ENCODE data around the gene DISP3.

Gene DISP3, protein sequence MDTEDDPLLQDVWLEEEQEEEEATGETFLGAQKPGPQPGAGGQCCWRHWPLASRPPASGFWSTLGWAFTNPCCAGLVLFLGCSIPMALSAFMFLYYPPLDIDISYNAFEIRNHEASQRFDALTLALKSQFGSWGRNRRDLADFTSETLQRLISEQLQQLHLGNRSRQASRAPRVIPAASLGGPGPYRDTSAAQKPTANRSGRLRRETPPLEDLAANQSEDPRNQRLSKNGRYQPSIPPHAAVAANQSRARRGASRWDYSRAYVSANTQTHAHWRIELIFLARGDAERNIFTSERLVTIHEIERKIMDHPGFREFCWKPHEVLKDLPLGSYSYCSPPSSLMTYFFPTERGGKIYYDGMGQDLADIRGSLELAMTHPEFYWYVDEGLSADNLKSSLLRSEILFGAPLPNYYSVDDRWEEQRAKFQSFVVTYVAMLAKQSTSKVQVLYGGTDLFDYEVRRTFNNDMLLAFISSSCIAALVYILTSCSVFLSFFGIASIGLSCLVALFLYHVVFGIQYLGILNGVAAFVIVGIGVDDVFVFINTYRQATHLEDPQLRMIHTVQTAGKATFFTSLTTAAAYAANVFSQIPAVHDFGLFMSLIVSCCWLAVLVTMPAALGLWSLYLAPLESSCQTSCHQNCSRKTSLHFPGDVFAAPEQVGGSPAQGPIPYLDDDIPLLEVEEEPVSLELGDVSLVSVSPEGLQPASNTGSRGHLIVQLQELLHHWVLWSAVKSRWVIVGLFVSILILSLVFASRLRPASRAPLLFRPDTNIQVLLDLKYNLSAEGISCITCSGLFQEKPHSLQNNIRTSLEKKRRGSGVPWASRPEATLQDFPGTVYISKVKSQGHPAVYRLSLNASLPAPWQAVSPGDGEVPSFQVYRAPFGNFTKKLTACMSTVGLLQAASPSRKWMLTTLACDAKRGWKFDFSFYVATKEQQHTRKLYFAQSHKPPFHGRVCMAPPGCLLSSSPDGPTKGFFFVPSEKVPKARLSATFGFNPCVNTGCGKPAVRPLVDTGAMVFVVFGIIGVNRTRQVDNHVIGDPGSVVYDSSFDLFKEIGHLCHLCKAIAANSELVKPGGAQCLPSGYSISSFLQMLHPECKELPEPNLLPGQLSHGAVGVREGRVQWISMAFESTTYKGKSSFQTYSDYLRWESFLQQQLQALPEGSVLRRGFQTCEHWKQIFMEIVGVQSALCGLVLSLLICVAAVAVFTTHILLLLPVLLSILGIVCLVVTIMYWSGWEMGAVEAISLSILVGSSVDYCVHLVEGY (N-terminal part only)

GRCh38 chr1:11478571-11479374 lies at the start of gene DISP3:
Gene DISP3 (plus strand): TSS chr1:11479155. CDS start chr1:11500993, 21,838 bp downstream.
- DNase-seq = peak; percentile 57

DNA sequence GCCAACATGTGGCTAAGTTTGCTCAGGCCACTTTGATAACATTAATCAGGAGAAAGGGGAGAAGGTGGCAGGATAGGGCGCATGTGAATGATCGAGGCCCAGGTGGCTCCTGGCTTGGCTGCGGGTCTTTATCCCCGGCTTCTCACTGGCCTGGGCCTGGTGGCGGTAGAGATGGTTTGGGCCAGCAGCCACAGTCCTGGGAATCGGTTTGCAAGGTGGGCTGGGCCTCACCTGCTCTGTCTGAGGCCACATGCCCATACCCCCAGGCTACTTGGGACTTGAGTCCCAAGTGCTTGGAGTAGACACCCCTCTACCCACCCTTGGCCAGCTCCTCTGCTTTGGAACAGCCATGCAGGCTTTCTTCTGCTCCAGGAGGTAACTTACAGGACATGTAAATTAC lies 49.7 kb upstream of the DISP3 start:
- DNase-seq = no peak

- no peak for DNase-seq
Observed at GRCh38 chr1:11429935-11430334, 49.0 kb upstream of the DISP3 start.

DNA sequence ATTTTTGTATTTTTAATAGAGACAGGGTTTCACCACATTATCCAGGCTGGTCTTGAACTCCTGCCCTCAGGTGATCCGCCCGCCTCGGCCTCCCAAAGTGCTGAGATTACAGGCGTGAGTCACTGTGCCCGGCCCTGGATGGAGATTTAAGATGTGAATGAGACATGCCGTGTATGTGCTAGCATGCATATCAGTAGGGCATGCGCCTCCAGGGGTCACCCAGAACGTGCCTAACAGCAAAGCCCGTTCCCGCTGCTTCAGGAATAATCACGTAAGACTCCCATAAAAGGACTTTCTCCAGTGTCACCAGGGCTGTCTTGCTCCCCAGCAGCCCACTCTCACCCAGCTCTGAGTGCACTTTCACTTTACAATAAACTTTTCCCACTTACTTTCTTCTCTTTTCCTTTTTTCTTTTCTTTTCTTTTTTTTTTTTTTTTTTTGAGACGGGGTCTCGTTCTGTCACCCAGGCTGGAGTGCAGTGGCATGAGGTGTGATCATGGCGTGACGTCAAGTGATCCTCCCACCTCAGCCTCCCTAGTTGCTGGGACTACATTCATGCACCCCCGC lies 46.9 kb upstream of the DISP3 start:
- no peak for DNase-seq

DNA sequence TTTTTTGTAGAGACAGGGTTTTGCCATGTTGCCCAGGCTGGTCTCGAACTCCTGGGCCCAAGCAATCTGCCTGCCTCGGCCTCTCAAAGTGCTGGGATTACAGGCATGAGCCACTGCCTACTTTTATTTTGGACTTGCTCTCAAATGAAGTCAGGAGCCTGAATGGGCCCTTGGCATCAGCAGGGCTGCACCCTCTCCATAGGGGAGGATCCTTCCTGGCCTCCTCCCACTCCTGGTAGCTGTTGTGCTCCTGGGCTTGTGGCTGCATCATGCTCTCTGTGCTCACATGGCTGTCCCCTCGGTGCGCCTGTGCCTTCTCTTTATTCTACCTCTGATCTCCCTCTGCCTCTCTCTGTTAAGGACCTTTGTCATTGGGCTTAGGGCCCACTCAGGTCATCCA lies 46.4 kb upstream of the DISP3 start:
- DNase-seq = no peak

GRCh38 chr1:11434501-11434900 lies 44.5 kb upstream of the DISP3 start:
- DNase-seq = no peak

GRCh38 chr1:11434926-11435325 lies 44.0 kb upstream of the DISP3 start:
- DNase-seq = no peak

DNA sequence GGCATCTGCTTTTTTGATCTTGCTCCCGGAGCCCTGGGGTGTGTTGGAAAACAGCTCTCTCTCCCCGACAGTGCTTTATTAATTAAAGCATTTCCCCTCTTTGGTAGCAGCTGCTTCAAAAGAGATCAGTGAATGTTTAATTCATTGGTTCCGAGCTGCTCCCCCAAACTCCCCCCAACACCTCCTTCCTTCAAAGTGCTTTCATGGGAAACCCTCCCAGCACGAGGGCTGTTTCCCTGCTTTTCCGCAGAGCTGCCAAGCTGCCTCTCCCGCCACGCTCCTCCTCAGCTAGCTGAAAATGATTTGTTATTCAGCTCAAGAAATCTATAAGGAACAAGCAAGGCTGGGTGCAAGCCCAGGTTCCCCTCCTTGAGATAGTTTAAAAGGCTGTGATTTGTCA lies 40.0 kb upstream of the DISP3 start:
- no peak for DNase-seq

- no peak for DNase-seq
Observed at GRCh38 chr1:11441211-11441952, 37.6 kb upstream of the DISP3 start.

DNA sequence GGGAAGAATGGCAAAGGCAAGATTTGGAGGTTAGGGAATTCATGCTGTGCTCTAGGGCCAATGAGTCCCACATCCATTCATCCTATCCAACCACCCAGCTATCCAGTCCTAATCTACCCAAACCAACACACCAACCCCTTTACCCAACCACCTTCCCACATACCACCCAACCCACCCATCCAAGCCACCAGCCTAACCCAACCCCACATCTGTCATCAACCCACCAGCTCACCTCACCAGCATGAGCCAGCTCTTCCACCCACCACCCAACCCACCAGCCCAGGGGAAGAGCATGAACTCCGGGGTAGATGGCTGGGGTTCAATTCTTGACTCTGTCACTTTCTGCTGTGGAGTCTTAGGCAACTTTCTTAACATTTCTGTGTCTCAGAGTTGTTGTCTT lies 35.9 kb upstream of the DISP3 start:
- no peak for DNase-seq

- DNase-seq = no peak
Observed at GRCh38 chr1:11443961-11444658, 34.8 kb upstream of the DISP3 start.

DNA sequence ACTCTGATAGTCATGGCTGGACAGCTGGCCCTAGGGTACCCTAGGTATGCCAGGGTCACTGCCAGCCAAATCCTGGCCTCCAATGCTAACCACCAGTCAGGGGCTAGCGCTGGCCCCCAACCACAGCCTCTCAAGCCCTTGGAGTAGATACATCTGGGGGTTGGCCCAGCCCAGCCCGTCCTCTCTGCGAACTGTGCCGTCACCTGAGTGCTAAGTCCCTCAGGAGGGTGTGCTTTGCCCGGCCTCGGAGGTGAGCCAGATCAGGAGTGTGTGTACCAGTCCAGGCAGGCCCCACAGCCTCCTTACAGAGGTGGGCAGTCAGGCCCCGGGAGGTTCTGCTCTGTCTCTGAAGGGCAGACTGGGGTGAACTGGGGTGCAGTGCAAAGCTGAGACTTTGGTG lies 34.0 kb upstream of the DISP3 start:
- DNase-seq = no peak

GRCh38 chr1:11447903-11448302 lies 31.1 kb upstream of the DISP3 start:
- no peak for DNase-seq

- DNase-seq = no peak
Observed at GRCh38 chr1:11448373-11449099, 30.4 kb upstream of the DISP3 start.

DNA sequence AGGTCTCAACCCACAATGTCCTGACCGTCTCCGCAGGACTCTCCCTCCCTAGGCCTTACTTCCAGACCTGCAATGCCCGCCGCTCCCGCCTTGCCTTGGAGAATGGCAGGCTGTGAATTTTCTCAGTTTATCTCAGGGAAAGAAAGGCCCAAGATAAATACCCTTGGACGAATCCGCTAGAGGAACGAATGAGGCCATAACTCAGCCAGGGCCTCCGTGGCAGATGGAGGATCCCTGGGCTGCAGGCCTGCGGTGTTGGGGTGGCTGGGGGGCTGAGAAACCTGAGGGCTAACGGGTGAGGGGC lies 29.9 kb upstream of the DISP3 start:
- no peak for DNase-seq

DNA sequence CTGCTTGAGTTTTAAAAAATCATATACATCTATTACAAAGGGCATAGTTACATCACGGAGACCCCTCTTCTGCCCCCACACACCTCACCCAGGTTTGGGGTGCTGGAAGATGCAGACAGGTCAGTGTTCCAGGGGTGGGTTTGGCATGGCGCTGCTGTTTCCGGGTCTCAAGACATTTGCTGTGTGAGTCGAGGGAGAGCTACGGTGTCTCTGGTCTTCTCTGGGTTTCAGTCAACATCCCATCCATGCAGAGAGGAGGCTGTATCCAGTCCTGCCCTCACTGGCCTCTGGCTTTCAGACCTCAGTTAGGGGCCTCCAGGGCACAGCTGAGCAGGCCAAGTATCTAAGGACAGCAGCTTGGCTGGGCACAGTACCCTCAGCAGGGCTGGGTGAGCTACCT lies 28.6 kb upstream of the DISP3 start:
- DNase-seq = no peak

DNA sequence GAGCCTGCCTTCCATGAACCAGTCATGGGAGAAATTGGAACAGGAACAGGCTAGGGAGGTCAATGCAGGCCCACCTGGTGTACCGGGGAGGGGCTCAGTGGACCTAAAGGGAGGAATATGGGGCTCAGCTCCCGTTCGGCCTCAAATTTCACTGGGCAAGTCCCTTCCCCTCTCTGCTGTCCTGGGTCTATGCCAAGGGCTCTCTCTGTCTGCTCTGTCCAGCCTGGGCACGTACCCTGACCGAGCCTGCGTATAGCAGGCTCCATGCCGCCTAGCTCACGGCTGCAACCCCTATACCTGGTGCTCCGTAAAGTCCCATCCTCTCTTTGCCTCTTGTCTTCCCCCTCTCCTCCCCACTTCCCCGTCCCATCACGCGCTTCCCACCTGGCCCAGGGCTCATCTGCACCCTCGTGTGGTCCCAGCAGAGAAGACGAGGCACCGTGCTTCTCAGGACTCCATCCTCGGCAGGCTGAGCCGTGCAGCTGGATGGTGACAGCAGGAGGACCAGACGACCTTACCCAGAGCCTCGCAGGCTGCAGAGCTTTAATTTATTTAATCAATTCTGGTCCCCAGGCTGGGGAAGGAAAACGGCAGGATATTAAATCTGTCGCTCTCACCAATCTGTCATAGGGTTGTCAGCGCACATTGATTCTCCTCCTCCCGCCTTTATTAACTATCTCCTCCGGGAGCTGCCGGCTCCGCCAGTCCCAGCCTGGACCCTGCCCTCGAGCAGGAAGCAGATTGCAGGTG lies 25.0 kb upstream of the DISP3 start:
- DNase-seq = no peak

DNA sequence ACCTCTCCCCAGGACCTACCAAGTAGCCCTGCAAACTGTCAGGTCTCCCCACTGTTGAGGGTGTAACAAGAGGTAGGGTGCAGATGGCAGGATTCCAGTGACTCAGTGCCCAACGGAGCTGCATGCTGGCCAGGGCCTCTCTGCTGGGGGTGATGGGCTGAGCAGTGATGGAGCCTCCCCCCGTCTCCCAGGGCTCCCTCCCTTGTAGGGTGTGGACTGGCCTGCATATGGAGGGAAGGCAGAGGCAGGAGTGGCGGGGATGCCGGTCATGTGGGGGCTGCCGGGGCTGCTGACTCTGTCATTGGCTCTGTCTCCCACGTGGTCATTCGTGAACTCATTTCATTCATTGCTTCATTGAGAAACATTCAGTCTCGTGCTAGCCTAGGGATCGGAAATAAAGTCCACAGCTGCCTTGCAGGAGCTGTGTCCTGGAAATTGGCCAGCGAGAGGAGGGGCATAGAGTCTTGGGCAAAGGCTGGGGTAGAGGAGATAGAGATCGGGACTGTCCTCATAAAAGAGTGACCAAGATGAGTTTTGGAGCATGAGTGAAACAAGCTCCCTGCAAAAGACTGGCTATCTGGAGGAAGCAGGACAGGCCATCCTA lies 22.9 kb upstream of the DISP3 start:
- DNase-seq = no peak

DNA sequence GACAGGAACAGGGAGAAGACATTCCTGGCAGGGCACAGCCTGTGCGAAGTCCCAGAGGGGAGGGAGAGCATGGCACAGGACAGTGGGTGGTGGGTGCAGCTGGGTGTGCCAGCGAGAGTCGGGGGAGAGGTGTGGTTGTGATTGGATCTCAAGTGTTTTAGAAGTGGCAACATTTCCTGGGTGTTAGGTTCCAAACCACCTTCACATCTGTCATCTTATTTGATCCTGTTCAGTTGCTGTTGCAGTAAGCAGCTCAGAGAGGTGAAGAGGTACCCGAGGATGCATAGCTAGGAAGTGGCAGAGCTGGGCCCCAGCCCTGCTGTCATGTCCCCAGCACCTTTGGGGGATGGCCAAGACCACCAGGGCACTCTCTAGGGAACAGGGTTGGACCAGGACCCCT lies 22.0 kb upstream of the DISP3 start:
- DNase-seq = no peak
